Transverse colon (tissue), 4 donors: ENCODE results near the gene TRO. TPM values are rescaled to one million over a fixed set of nuclear protein-coding genes. Genes with fewer than 3 reads are reported as not detected.

Source experiments
- DNase-seq: peaks from one replicate; pipeline ENCODE4 v3.0.0-alpha.2; 2019
- H3K27ac ChIP-seq, 4 donors: fragments of 200-600 bp; sonication (generic); 2 replicates each; pipeline ENCODE4 v1.5.1; 2016 to 2018; ENCODE audit warnings: inconsistent platforms in 4 of 4
- H3K27me3 ChIP-seq: fragments of 200-600 bp; sonication (generic); 2 replicates; pipeline ENCODE4 v1.5.1; 2017; ENCODE audit warnings: inconsistent platforms
- H3K36me3 ChIP-seq, 4 donors: fragments of 200-600 bp; sonication (generic); 2 replicates each; pipeline ENCODE4 v1.5.1; 2017 to 2019; ENCODE audit warnings: inconsistent platforms in 4 of 4
- H3K4me1 ChIP-seq, 4 donors: fragments of 200-600 bp; sonication (generic); 2 replicates each; pipeline ENCODE4 v1.5.1; 2017 to 2020; ENCODE audit warnings: inconsistent platforms in 4 of 4
- H3K4me3 ChIP-seq, 4 donors: fragments of 200-600 bp; sonication (generic); 1 replicate in 1 of 4; 2 replicates in 3 of 4; pipeline versions ENCODE4 v1.5.1 to v1.6.1; 2017 to 2019; ENCODE audit warnings: inconsistent platforms in 4 of 4
- H3K9me3 ChIP-seq, 2 donors: fragments of 200-600 bp; sonication (generic); 2 replicates each; pipeline ENCODE4 v1.5.1; 2017 to 2019; ENCODE audit warnings: inconsistent platforms in 2 of 2
- CTCF ChIP-seq, 5 experiments: fragments of 200-600 bp in 3 of 5; fragments of 450-650 bp in 2 of 5; sonication (generic) in 3 of 5; IDR thresholded peaks; 1 replicate in 2 of 5; 2 replicates in 3 of 5; pipeline ENCODE4 v1.5.1; 2016 to 2017; ENCODE audit warnings: antibody characterized with exemption in 5 of 5, inconsistent platforms in 3 of 5, mild to moderate bottlenecking in 2 of 5, moderate library complexity in 1 of 5
- EP300 ChIP-seq: sonication (generic); formaldehyde crosslinking; IDR thresholded peaks from one replicate; pipeline ENCODE4 v1.6.1; 2017; ENCODE audit warnings: antibody characterized with exemption, low read depth
- POLR2A ChIP-seq: fragments of 450-650 bp; IDR thresholded peaks from one replicate; pipeline ENCODE4 v1.6.1; 2016; ENCODE audit warnings: antibody characterized with exemption, mild to moderate bottlenecking, moderate library complexity
- POLR2AphosphoS5 ChIP-seq, 3 donors: sonication (generic); formaldehyde crosslinking; IDR thresholded peaks; one replicate each; pipeline ENCODE4 v1.6.1; 2016; ENCODE audit warnings: antibody characterized with exemption in 3 of 3
- WGBS, 2 donors: methylation state at CpG; one replicate each; pipeline ENCODE4 v1.1.5; 2018; ENCODE audit warnings: low coverage in 1 of 2; 5-methylcytosine and 5-hydroxymethylcytosine counted together
- in situ Hi-C, 4 donors: fragments of 200-750 bp; cut with MboI; loops; one replicate each; pipeline versions ENCODE4 v1.15.0 to v1.15.1; 2017; ENCODE audit warnings: low sequenced_read_pairs in 3 of 4, low pct_ligation_motif_present in 1 of 4, low pct_unique_long_range_greater_than_20kb in 1 of 4
- intact Hi-C: fragments of 100-400 bp; cut with DNase I; formaldehyde crosslinking; loops from one replicate; pipeline ENCODE4 v1.15.1; 2023; ENCODE audit warnings: low total_unique reads
- total RNA-seq, 4 donors: library from RNA; depleted of rRNA; stranded (reverse); fragments of >200 nt; gene quantifications; one replicate each; pipeline ENCODE4 v1.1.0, GENCODE V29; 2016

The TRO gene
- total RNA-seq, 4 donors from 2014 or later: 1.4 to 7.9 (median 3.1) TPM

- DNase-seq: no peak
- H3K27ac ChIP-seq: no peak overlapping the region
- H3K4me3 ChIP-seq: no peak overlapping the region
- no peaks in the 10 kb centered on the region for H3K36me3 ChIP-seq
- H3K9me3 ChIP-seq: no peaks in the 10 kb centered on the region
- in situ Hi-C loops (no loop called here), intact Hi-C loops (no loop called here)
- H3K27me3 ChIP-seq: no peaks in the 10 kb centered on the region
- no peak for TF ChIP-seq EP300
- TF ChIP-seq CTCF (IDR thresholded peaks at IDR 0.05): no peak
- no peak for TF ChIP-seq POLR2AphosphoS5 (IDR thresholded peaks at IDR 0.05)
- TF ChIP-seq POLR2A: no peak
- 33 to 47% methylated on average over 1 to 2 of the region's 2 CpGs for WGBS, 2 donors
- no peaks in the 10 kb centered on the region for H3K4me1 ChIP-seq
Measured at GRCh38 chrX:54931107-54931506, 10.5 kb downstream of the TRO start.

- Histone ChIP-seq H3K9me3 (no peaks in the 10 kb centered on the region), H3K27me3 (no peaks in the 10 kb centered on the region), H3K4me1 (no peaks in the 10 kb centered on the region), H3K4me3 (no peak overlapping the region), H3K27ac (no peak overlapping the region), H3K36me3 (no peaks in the 10 kb centered on the region)
- in situ Hi-C loops: no loop called here
- intact Hi-C loops: no loop called here
- DNase-seq: no peak
- TF ChIP-seq CTCF (IDR thresholded peaks at IDR 0.05) (no peak), POLR2A (no peak), POLR2AphosphoS5 (IDR thresholded peaks at IDR 0.05) (no peak), EP300 (no peak)
- 79% methylated on average over 10 of the region's 10 CpGs; no CpG with 5 or more reads in 1 of the 2 donors for WGBS, 2 donors
Measured at GRCh38 chrX:54933150-54933826, 12.7 kb downstream of the TRO start.

- 60 to 69% methylated on average over 3 to 6 of the region's 6 CpGs for WGBS, 2 donors
- H3K4me1 ChIP-seq: no peaks in the 10 kb centered on the region
Measured at GRCh38 chrX:54934058-54934457, 13.4 kb downstream of the TRO start.

GRCh38 chrX:54934890-54935289 lies 14.3 kb downstream of the TRO start:
- in situ Hi-C loops: no loop called here
- no peaks in the 10 kb centered on the region for H3K27me3 ChIP-seq
- no peak for DNase-seq
- TF ChIP-seq POLR2A (no peak), POLR2AphosphoS5 (IDR thresholded peaks at IDR 0.05) (no peak), CTCF (IDR thresholded peaks at IDR 0.05) (no peak), EP300 (no peak)
- intact Hi-C loops: no loop called here
- H3K4me3 ChIP-seq: no peak overlapping the region
- H3K36me3 ChIP-seq: no peaks in the 10 kb centered on the region
- no peak overlapping the region for H3K27ac ChIP-seq
- no peaks in the 10 kb centered on the region for H3K4me1 ChIP-seq
- WGBS, 2 donors: 63% methylated on average over 3 of the region's 3 CpGs; no CpG with 5 or more reads in 1 of the 2 donors
- H3K9me3 ChIP-seq: no peaks in the 10 kb centered on the region

More at GRCh38 chrX:54934058-54934457, 13.4 kb downstream of the TRO start:
- no peaks in the 10 kb centered on the region for H3K27me3 ChIP-seq
- intact Hi-C loops: no loop called here
- no peaks in the 10 kb centered on the region for H3K36me3 ChIP-seq
- in situ Hi-C loops: no loop called here
- DNase-seq: no peak
- H3K4me3 ChIP-seq: no peak overlapping the region
- no peak overlapping the region for H3K27ac ChIP-seq
- TF ChIP-seq POLR2A: no peak
- TF ChIP-seq CTCF (IDR thresholded peaks at IDR 0.05): no peak
- TF ChIP-seq EP300: no peak
- no peak for TF ChIP-seq POLR2AphosphoS5 (IDR thresholded peaks at IDR 0.05)
- no peaks in the 10 kb centered on the region for H3K9me3 ChIP-seq
